Activated B cell treated with CpG ODN at 0.5 μM for 24 hours (primary cell): ENCODE measurements around the gene EXOC1. TPM values are rescaled to one million over a fixed set of nuclear protein-coding genes. Genes with fewer than 3 reads are reported as not detected.

ENCODE experiments used
- ATAC-seq: fragments of 200-7000 bp; cut with Tn5 transposase; one replicate; pipeline ENCODE4 v1.10.0; 2021; ENCODE audit warnings: low read depth, mild to moderate bottlenecking, moderate library complexity
- CTCF ChIA-PET: fragments of 350-600 bp; sonication (Branson Sonifier 250); formaldehyde crosslinking; loops from one replicate; lab custom pipeline; 2021; ENCODE audit warnings: antibody characterized with exemption; lab: Charles Lee
- POLR2A ChIA-PET: fragments of 350-600 bp; sonication (Branson Sonifier 250); formaldehyde crosslinking; loops from one replicate; lab custom pipeline; 2021; ENCODE audit warnings: antibody characterized with exemption; lab: Charles Lee
- DNase-seq: peaks from one replicate; pipeline ENCODE4 v3.0.0; 2022
- H3K27ac Mint-ChIP-seq: one replicate; pipeline ENCODE4 v1.8.0; 2020; ENCODE audit warnings: mixed read lengths
- H3K27me3 Mint-ChIP-seq: one replicate; pipeline ENCODE4 v1.8.0; 2021; ENCODE audit warnings: mixed read lengths
- H3K36me3 Mint-ChIP-seq: one replicate; pipeline ENCODE4 v1.8.0; 2021; ENCODE audit warnings: low read depth, mixed read lengths
- H3K4me1 Mint-ChIP-seq: one replicate; pipeline ENCODE4 v1.8.0; 2021; ENCODE audit warnings: mixed read lengths
- H3K4me3 Mint-ChIP-seq: one replicate; pipeline ENCODE4 v1.8.0; 2020; ENCODE audit warnings: mild to moderate bottlenecking, mixed read lengths
- H3K9me3 Mint-ChIP-seq: one replicate; pipeline ENCODE4 v1.8.0; 2020; ENCODE audit warnings: mixed read lengths
- CTCF ChIP-seq: fragments of 200-600 bp; IDR thresholded peaks from one replicate; pipeline ENCODE4 v1.8.0; 2022; ENCODE audit warnings: antibody characterized with exemption, mild to moderate bottlenecking
- intact Hi-C: fragments of 100-400 bp; cut with micrococcal nuclease; formaldehyde crosslinking; loops from one replicate; pipeline ENCODE4 v1.15.1; 2024
- total RNA-seq: library from RNA; stranded (reverse); gene quantifications from 2 replicates; pipeline ENCODE4 v1.2.3, GENCODE V29; 2022

The EXOC1 gene
- total RNA-seq, 1 donor from 2014 or later = 34.8 TPM

GRCh38 chr4:55865228-55865806, 11.9 kb downstream of the EXOC1 start:
- Mint-ChIP-seq H3K27ac (no peak overlapping the region), H3K4me1 (peaks cover 22% of the 10 kb centered on the region), H3K27me3 (no peaks in the 10 kb centered on the region), H3K9me3 (no peaks in the 10 kb centered on the region), H3K36me3 (peaks cover 62% of the 10 kb centered on the region), H3K4me3 (no peak overlapping the region)
- CTCF ChIA-PET = interaction anchor here (0.7 to 2.9 kb wide), 6 partner anchors 12 to 469 kb away, joined by 3 to 16 read pairs (median 8); partner anchors contain the start of genes EXOC1 and TMEM165
- intact Hi-C loops = loop anchor here (5.0 to 10.0 kb wide), 4 partner anchors 82 to 1543 kb away; partner anchors contain the start of genes CEP135, NOA1 and POLR2B
- POLR2A ChIA-PET = no interaction called here
- DNase-seq (no peak), ATAC-seq (no peak)
- TF ChIP-seq CTCF = no peak

- peak overlapping the region; percentile 51 for H3K27ac Mint-ChIP-seq
- ChIA-PET POLR2A (interaction anchor here (2.1 kb wide), 2 partner anchors 13 to 81 kb away, joined by 7 read pairs; partner anchors contain the start of gene EXOC1), CTCF (interaction anchor here (0.7 to 2.9 kb wide), 9 partner anchors 10 to 554 kb away, joined by 3 to 16 read pairs (median 6); partner anchors contain the start of genes EXOC1, SRD5A3 and TMEM165)
- TF ChIP-seq CTCF = no peak
- H3K4me3 Mint-ChIP-seq = no peak overlapping the region
- H3K36me3 Mint-ChIP-seq = peaks cover 65% of the 10 kb centered on the region
- DNase-seq = no peak
- intact Hi-C loops = loop anchor here (1.0 to 10.0 kb wide), 6 partner anchors 13 to 1544 kb away; partner anchors contain the start of genes CEP135, CLOCK, EXOC1 and NOA1
- no peaks in the 10 kb centered on the region for H3K27me3 Mint-ChIP-seq
- H3K4me1 Mint-ChIP-seq = peaks cover 22% of the 10 kb centered on the region
- peak; percentile 61 for ATAC-seq
- no peaks in the 10 kb centered on the region for H3K9me3 Mint-ChIP-seq
These were observed 13.0 kb downstream of the EXOC1 start for GRCh38 chr4:55866290-55866907.

- H3K9me3 Mint-ChIP-seq = no peaks in the 10 kb centered on the region
- ChIA-PET CTCF (interaction anchor here (0.6 to 2.9 kb wide), 10 partner anchors 9 to 1548 kb away, joined by 3 to 16 read pairs (median 5); partner anchors contain the start of genes EXOC1, SRD5A3 and TMEM165), POLR2A (interaction anchor here (0.6 to 2.1 kb wide), 3 partner anchors 14 to 82 kb away, joined by 5 to 7 read pairs (median 7); partner anchors contain the start of gene EXOC1)
- no peak overlapping the region for H3K27ac Mint-ChIP-seq
- no peak overlapping the region for H3K4me3 Mint-ChIP-seq
- H3K27me3 Mint-ChIP-seq = no peaks in the 10 kb centered on the region
- no peak for TF ChIP-seq CTCF
- intact Hi-C loops = loop anchor here (1.0 to 10.0 kb wide), 9 partner anchors 14 to 1545 kb away; partner anchors contain the start of genes CEP135, CLOCK, EXOC1 and NOA1
- peaks cover 64% of the 10 kb centered on the region for H3K36me3 Mint-ChIP-seq
- H3K4me1 Mint-ChIP-seq = peaks cover 22% of the 10 kb centered on the region
- peak; percentile 84 for ATAC-seq
- DNase-seq = no peak
These were observed 13.6 kb downstream of the EXOC1 start for GRCh38 chr4:55866973-55867574.

- ATAC-seq (no peak), DNase-seq (no peak)
- ChIA-PET POLR2A (no interaction called here), CTCF (interaction anchor here (1.8 kb wide), 1 partner anchor 469 kb away, joined by 3 read pairs; no protein-coding TSS in a partner anchor)
- Mint-ChIP-seq H3K36me3 (peaks cover 63% of the 10 kb centered on the region), H3K4me1 (peaks cover 22% of the 10 kb centered on the region), H3K27me3 (no peaks in the 10 kb centered on the region), H3K9me3 (no peaks in the 10 kb centered on the region), H3K27ac (no peak overlapping the region), H3K4me3 (no peak overlapping the region)
- intact Hi-C loops = loop anchor here (5.0 to 10.0 kb wide), 4 partner anchors 79 to 1546 kb away; partner anchors contain the start of genes CEP135, NOA1 and POLR2B
- TF ChIP-seq CTCF = no peak
These were observed 15.2 kb downstream of the EXOC1 start for GRCh38 chr4:55868581-55869090.
